CD4-positive, alpha-beta memory T cell (primary cell): ENCODE data around the gene GJA4. TPM values are rescaled to one million over a fixed set of nuclear protein-coding genes. Genes with fewer than 3 reads are reported as not detected.

Experiments used
- CTCF ChIA-PET: fragments of 350-600 bp; sonication (Branson Sonifier 250); formaldehyde crosslinking; loops from one replicate; lab custom pipeline; 2021; ENCODE audit warnings: inconsistent platforms; ENCODE audit not compliant: partially characterized antibody; lab: Charles Lee
- POLR2A ChIA-PET: fragments of 350-600 bp; sonication (Branson Sonifier 250); formaldehyde crosslinking; loops from one replicate; lab custom pipeline; 2021; ENCODE audit not compliant: partially characterized antibody; lab: Charles Lee
- DNase-seq, 5 donors: peaks; one replicate each; pipeline versions ENCODE4 v3.0.0 to v3.0.0-alpha.2; 2020 to 2022; ENCODE audit warnings: mixed read lengths in 1 of 5
- H3K27ac ChIP-seq: one replicate; pipeline ENCODE4 v1.7.0; 2013; ENCODE audit warnings: low read depth, low read length
- H3K27me3 ChIP-seq: 2 replicates; pipeline ENCODE4 v1.7.0; 2013; ENCODE audit warnings: mild to moderate bottlenecking, low read length, moderate library complexity; ENCODE audit not compliant: insufficient read depth
- H3K36me3 ChIP-seq: 2 replicates; pipeline ENCODE4 v1.7.0; 2013; ENCODE audit warnings: mild to moderate bottlenecking, low read length, moderate library complexity; ENCODE audit not compliant: insufficient read depth
- H3K4me1 ChIP-seq: 2 replicates; pipeline ENCODE4 v1.7.0; 2013; ENCODE audit warnings: mild to moderate bottlenecking, low read length, moderate library complexity; ENCODE audit not compliant: insufficient read depth
- H3K4me3 ChIP-seq, 2 donors: one replicate each; pipeline ENCODE4 v1.7.0; 2013; ENCODE audit warnings: low read length in 2 of 2, mild to moderate bottlenecking in 1 of 2
- H3K9me3 ChIP-seq, 2 donors: one replicate each; pipeline ENCODE4 v1.7.0; 2013; ENCODE audit warnings: low read length in 2 of 2, control low read depth in 1 of 2; ENCODE audit not compliant: control insufficient read depth in 1 of 2
- H3K27ac Mint-ChIP-seq, 7 donors: one replicate each; pipeline ENCODE4 v1.8.0; 2020 to 2021; ENCODE audit warnings: mixed read lengths in 7 of 7, mild to moderate bottlenecking in 6 of 7, inconsistent platforms in 3 of 7, moderate library complexity in 3 of 7
- H3K27me3 Mint-ChIP-seq, 2 donors: one replicate each; pipeline ENCODE4 v1.8.0; 2020 to 2021; ENCODE audit warnings: mixed read lengths in 2 of 2
- H3K36me3 Mint-ChIP-seq, 2 donors: one replicate each; pipeline ENCODE4 v1.8.0; 2020 to 2021; ENCODE audit warnings: mixed read lengths in 2 of 2, inconsistent platforms in 1 of 2, mild to moderate bottlenecking in 1 of 2
- H3K4me1 Mint-ChIP-seq, 4 donors: one replicate each; pipeline ENCODE4 v1.8.0; 2020 to 2021; ENCODE audit warnings: mixed read lengths in 4 of 4, mild to moderate bottlenecking in 1 of 4
- H3K4me3 Mint-ChIP-seq, 8 donors: one replicate each; pipeline ENCODE4 v1.8.0; 2020 to 2021; ENCODE audit warnings: mixed read lengths in 8 of 8, mild to moderate bottlenecking in 7 of 8, moderate library complexity in 6 of 8, inconsistent platforms in 3 of 8
- H3K9me3 Mint-ChIP-seq, 8 donors: one replicate each; pipeline ENCODE4 v1.8.0; 2020 to 2021; ENCODE audit warnings: mixed read lengths in 8 of 8, mild to moderate bottlenecking in 5 of 8, inconsistent platforms in 3 of 8, moderate library complexity in 1 of 8
- intact Hi-C: fragments of 100-400 bp; cut with micrococcal nuclease; formaldehyde crosslinking; loops from one replicate; pipeline ENCODE4 v1.15.1; 2023
- polyA plus RNA-seq, 2 donors: library from polyadenylated mRNA; unstranded; fragments of 300-500 nt; fragmentation: Illumina TruSeq; gene quantifications; one replicate each; pipeline ENCODE4 v1.2.3, GENCODE V29; 2021
- total RNA-seq, 2 experiments: library from RNA; stranded (reverse); gene quantifications; one replicate each; pipeline ENCODE4 v1.2.3, GENCODE V29; 2021

The GJA4 gene
- total and polyA plus RNA-seq, 4 experiments from 2014 or later: not detected

DNA sequence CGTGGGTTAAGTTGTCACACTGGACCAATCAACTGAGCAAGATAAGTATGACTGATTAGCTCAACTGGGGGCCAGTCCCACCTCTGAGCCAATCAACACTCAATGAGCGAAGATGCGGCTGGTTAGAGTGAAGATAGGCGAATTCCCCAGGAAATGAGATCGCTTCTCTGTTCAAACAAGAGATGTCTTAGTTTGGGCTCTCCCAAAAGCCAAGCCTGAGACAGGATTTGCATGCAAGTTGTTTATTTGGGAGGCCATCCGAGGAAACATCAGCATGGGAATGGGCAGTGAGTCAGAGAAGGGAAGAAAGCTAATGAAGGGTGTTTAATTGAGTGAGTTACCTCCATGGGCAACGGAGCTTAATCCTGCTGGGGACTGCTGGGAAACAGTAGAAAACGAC is 42.8 kb upstream of the GJA4 start:
- no peaks in the 10 kb centered on the region for H3K9me3 ChIP-seq
- no peaks in the 10 kb centered on the region for H3K4me1 Mint-ChIP-seq
- no peaks in the 10 kb centered on the region for H3K36me3 Mint-ChIP-seq
- H3K4me1 ChIP-seq: no peaks in the 10 kb centered on the region
- no peaks in the 10 kb centered on the region for H3K27me3 ChIP-seq
- H3K4me3 ChIP-seq: no peak overlapping the region
- ChIA-PET CTCF (no interaction called here), POLR2A (no interaction called here)
- no peaks in the 10 kb centered on the region for H3K36me3 ChIP-seq
- no peaks in the 10 kb centered on the region for H3K9me3 Mint-ChIP-seq
- no peak for DNase-seq
- intact Hi-C loops: no loop called here
- no peak overlapping the region for H3K27ac Mint-ChIP-seq
- no peak overlapping the region for H3K27ac ChIP-seq
- H3K4me3 Mint-ChIP-seq: no peak overlapping the region
- peaks cover 9 to 15% of the 10 kb centered on the region in 2 donors for H3K27me3 Mint-ChIP-seq

DNA sequence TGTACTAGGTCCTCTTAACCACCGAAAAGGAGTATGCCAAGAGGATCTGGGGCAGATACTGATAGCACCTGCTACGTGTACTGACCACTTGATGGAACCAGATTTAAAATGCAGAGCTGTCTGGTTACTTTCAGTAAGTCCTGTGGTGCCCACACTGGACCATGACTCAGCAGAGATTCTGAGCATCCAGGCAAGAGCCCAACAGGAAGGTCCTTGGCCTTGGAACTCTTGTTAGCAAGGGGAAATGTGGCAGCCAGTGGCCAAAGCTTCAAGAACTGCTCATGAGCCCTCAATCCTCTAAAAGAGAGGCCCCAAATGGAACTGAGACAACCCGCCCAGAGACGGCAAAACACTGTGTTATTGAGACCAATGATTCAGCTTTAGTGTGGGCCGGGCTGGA is 42.2 kb upstream of the GJA4 start:
- Histone ChIP-seq H3K9me3 (no peaks in the 10 kb centered on the region), H3K27ac (no peak overlapping the region), H3K4me1 (no peaks in the 10 kb centered on the region), H3K27me3 (no peaks in the 10 kb centered on the region), H3K36me3 (no peaks in the 10 kb centered on the region), H3K4me3 (no peak overlapping the region)
- DNase-seq: no peak
- no peak overlapping the region for H3K27ac Mint-ChIP-seq
- no peaks in the 10 kb centered on the region for H3K4me1 Mint-ChIP-seq
- ChIA-PET POLR2A (no interaction called here), CTCF (interaction anchor here (3.6 kb wide), 1 partner anchor 7 kb away, joined by 23 read pairs; no protein-coding TSS in a partner anchor)
- no peak overlapping the region for H3K4me3 Mint-ChIP-seq
- no peaks in the 10 kb centered on the region for H3K36me3 Mint-ChIP-seq
- H3K9me3 Mint-ChIP-seq: no peaks in the 10 kb centered on the region
- intact Hi-C loops: no loop called here
- H3K27me3 Mint-ChIP-seq: peaks cover 9 to 15% of the 10 kb centered on the region in 2 donors

DNA sequence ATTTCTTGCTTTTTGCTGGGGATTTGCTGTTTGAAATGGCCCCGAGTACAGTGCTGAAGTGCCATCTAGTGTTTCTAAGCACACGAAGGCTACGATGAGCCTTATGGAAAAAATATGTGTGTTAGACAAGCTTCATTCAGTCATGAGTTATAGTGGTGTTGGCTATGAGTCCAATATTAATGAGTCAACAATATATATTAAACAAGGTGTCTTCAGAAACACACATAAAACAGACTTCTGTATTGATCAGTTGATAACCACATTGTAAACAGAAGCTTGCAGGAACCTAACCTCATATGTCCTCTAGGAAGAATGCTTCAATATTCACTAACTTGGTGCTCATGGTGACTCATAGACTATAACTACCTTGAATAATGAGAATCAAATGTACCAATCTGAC is 39.6 kb upstream of the GJA4 start:
- CTCF ChIA-PET: interaction anchor here (3.6 kb wide), 1 partner anchor 10 kb away, joined by 23 read pairs; no protein-coding TSS in a partner anchor
- Histone ChIP-seq H3K9me3 (no peaks in the 10 kb centered on the region), H3K27me3 (no peaks in the 10 kb centered on the region), H3K27ac (no peak overlapping the region), H3K4me3 (no peak overlapping the region), H3K4me1 (no peaks in the 10 kb centered on the region), H3K36me3 (no peaks in the 10 kb centered on the region)
- Mint-ChIP-seq H3K27ac (no peak overlapping the region), H3K27me3 (peaks cover 13 to 16% of the 10 kb centered on the region in 2 donors), H3K36me3 (no peaks in the 10 kb centered on the region), H3K4me3 (no peak overlapping the region), H3K4me1 (no peaks in the 10 kb centered on the region), H3K9me3 (no peaks in the 10 kb centered on the region)
- POLR2A ChIA-PET: no interaction called here
- no peak for DNase-seq
- intact Hi-C loops: no loop called here

DNA sequence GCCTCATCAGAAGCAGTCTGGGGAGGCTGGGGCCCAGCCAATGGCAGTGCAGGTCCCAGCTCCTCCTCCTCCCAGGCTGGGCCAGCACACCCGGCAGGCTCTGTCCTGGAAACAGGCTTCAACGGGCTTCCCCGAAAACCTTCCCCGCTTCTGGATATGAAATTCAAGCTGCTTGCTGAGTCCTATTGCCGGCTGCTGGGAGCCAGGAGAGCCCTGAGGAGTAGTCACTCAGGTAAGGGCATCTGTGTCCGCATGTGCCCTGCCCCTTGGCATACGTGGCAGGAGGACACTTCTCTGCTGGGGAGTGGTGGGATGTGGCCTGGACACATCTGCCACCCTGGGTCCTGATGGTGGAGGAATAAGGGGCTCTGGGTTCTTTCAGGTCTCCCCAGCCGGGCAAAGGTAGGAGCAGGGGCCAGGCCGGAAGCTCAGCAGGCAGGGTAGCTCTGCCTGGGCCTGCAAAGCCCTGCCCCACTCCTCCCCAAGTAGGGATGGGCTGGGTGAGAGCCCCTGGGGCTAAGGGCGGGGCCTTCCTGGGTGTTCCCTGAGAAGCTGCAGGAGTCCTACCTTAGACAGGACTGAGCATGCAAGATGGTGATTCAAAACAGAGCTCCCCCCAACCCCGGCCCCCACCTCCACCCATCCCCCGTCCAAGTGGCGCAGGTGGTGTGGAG is 37.7 kb upstream of the GJA4 start, which contains the start of gene GJB5:
GJB5 (plus strand) TSS at position 84 of the 674 bp plus-strand sequence. CDS start 2,284 bp downstream, outside the sequence.
- Mint-ChIP-seq H3K27me3 (peaks cover 9 to 10% of the 10 kb centered on the region in 2 donors), H3K4me3 (no peak within 1 kb of the TSS), H3K9me3 (no peaks in the 10 kb centered on the region), H3K36me3 (no peaks in the 10 kb centered on the region), H3K4me1 (no peaks in the 10 kb centered on the region), H3K27ac (no peak within 1 kb of the TSS)
- H3K36me3 ChIP-seq: no peaks in the 10 kb centered on the region
- ChIA-PET CTCF (no interaction called here), POLR2A (no interaction called here)
- no peaks in the 10 kb centered on the region for H3K4me1 ChIP-seq
- H3K4me3 ChIP-seq: no peak within 1 kb of the TSS
- no peaks in the 10 kb centered on the region for H3K27me3 ChIP-seq
- intact Hi-C loops: no loop called here
- no peaks in the 10 kb centered on the region for H3K9me3 ChIP-seq
- no peak for DNase-seq
- no peak within 1 kb of the TSS for H3K27ac ChIP-seq

DNA sequence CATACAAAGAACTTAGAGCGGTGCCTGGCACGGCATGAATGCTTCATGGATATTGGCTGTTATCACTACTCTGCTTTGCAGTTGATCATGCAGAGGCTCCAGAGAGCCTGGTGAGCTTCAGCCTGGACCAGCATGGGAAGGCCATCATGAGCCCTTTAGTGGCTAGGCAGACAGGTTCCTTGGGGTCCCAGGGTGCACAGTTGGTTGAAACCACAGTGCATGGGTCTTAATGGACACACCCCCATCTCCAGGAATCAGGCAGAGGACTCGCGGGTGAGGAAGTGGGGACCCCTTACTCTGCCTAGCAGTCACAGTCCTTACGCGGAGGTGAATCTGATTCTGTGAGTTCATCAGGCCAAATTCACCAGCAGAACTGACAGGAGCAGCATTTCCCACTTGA is 36.8 kb upstream of the GJA4 start:
- Mint-ChIP-seq H3K27me3 (peaks cover 9 to 10% of the 10 kb centered on the region in 2 donors), H3K36me3 (no peaks in the 10 kb centered on the region), H3K27ac (no peak overlapping the region), H3K9me3 (no peaks in the 10 kb centered on the region), H3K4me1 (no peaks in the 10 kb centered on the region), H3K4me3 (no peak overlapping the region)
- H3K4me1 ChIP-seq: no peaks in the 10 kb centered on the region
- H3K27me3 ChIP-seq: no peaks in the 10 kb centered on the region
- DNase-seq: no peak
- no peak overlapping the region for H3K27ac ChIP-seq
- no peak overlapping the region for H3K4me3 ChIP-seq
- no peaks in the 10 kb centered on the region for H3K9me3 ChIP-seq
- intact Hi-C loops: no loop called here
- ChIA-PET POLR2A (no interaction called here), CTCF (interaction anchor here (1.3 kb wide), 1 partner anchor 13 kb away, joined by 6 read pairs; no protein-coding TSS in a partner anchor)
- H3K36me3 ChIP-seq: no peaks in the 10 kb centered on the region

DNA sequence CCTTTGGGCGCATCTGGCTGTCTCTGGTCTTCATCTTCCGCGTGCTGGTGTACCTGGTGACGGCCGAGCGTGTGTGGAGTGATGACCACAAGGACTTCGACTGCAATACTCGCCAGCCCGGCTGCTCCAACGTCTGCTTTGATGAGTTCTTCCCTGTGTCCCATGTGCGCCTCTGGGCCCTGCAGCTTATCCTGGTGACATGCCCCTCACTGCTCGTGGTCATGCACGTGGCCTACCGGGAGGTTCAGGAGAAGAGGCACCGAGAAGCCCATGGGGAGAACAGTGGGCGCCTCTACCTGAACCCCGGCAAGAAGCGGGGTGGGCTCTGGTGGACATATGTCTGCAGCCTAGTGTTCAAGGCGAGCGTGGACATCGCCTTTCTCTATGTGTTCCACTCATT is 35.4 kb upstream of the GJA4 start:
- Mint-ChIP-seq H3K4me1 (no peaks in the 10 kb centered on the region), H3K4me3 (no peak overlapping the region), H3K36me3 (no peaks in the 10 kb centered on the region), H3K27me3 (peaks cover 11 to 13% of the 10 kb centered on the region in 2 donors), H3K27ac (no peak overlapping the region), H3K9me3 (no peaks in the 10 kb centered on the region)
- H3K4me3 ChIP-seq: no peak overlapping the region
- POLR2A ChIA-PET: no interaction called here
- no peaks in the 10 kb centered on the region for H3K9me3 ChIP-seq
- H3K4me1 ChIP-seq: no peaks in the 10 kb centered on the region
- intact Hi-C loops: no loop called here
- H3K27me3 ChIP-seq: no peaks in the 10 kb centered on the region
- DNase-seq: no peak
- H3K27ac ChIP-seq: no peak overlapping the region
- H3K36me3 ChIP-seq: no peaks in the 10 kb centered on the region
- CTCF ChIA-PET: interaction anchor here (1.0 to 1.3 kb wide), 2 partner anchors 14 to 15 kb away, joined by 4 to 6 read pairs; no protein-coding TSS in a partner anchor

DNA sequence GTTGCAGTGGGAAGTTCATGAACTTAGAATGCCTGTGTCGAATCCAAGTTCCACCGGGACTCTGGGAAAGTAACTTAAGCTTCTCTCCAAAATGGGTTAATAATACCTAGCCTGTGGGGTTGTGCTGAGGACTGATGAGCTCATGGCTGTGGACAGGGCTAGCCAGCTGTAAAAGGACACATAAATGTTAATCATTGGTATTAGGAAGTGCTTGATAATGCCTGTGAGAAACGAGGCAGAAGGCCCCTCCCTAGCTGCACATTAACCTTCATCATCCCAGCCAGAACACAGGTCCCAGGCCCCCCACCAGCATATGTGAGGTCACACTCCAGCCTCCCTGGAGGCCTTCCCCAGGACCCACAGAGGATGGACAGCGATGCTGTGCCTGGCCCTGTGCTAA is 34.0 kb upstream of the GJA4 start:
- Mint-ChIP-seq H3K4me3 (no peak overlapping the region), H3K27ac (no peak overlapping the region), H3K36me3 (no peaks in the 10 kb centered on the region), H3K4me1 (no peaks in the 10 kb centered on the region), H3K27me3 (peaks cover 16 to 20% of the 10 kb centered on the region in 2 donors), H3K9me3 (no peaks in the 10 kb centered on the region)
- Histone ChIP-seq H3K27ac (no peak overlapping the region), H3K27me3 (no peaks in the 10 kb centered on the region), H3K36me3 (no peaks in the 10 kb centered on the region), H3K4me1 (no peaks in the 10 kb centered on the region), H3K4me3 (no peak overlapping the region), H3K9me3 (no peaks in the 10 kb centered on the region)
- ChIA-PET CTCF (no interaction called here), POLR2A (no interaction called here)
- intact Hi-C loops: no loop called here
- DNase-seq: no peak
